SK-MEL-5 (cell line): ENCODE measurements around the gene BTRC. TPM values are rescaled to one million over a fixed set of nuclear protein-coding genes. Genes with fewer than 3 reads are reported as not detected.

Source experiments
- DNase-seq: peaks from one replicate; pipeline ENCODE4 v3.0.0-alpha.2; 2016; ENCODE audit warnings: low read depth, low spot score
- in situ Hi-C: cut with HindIII; loops from 2 replicates; pipeline ENCODE4 v1.10.0; 2016; ENCODE audit warnings: low sequenced_read_pairs, high pct_unique_total_duplicates, low pct_unique_long_range_greater_than_20kb
- total RNA-seq: library from RNA; depleted of rRNA; stranded (reverse); fragments of >200 nt; shearing (Covaris generic); gene quantifications from 2 replicates; pipeline ENCODE4 v1.2.3, GENCODE V29; 2014

Gene BTRC
- total RNA-seq, 1 experiment from 2014 or later = 6.3 TPM

DNA sequence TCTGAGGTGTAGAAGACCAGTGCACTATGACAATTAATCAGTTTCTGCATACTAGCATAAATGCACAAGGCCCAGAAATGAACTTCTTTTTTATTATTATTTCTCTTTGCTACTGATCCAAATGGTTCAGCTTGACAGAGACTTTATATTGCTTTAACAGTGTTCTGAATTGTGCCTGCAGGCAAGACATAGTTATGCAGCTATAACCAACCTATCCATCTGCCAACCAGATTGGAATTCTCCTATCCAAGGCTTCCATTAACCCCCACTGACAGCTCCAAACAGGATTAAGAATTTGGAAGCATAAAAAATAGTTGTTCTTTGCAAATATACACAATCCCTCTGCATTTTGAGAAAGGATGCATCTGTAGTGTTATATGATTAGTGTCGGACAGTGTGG is 98.2 kb downstream of the BTRC start:
- no peak for DNase-seq
- in situ Hi-C loops = no loop called here

GRCh38 chr10:101452593-101452992 is 98.6 kb downstream of the BTRC start:
- in situ Hi-C loops = no loop called here

GRCh38 chr10:101453318-101453717 is 99.4 kb downstream of the BTRC start:
- in situ Hi-C loops = no loop called here
- DNase-seq = no peak

More at GRCh38 chr10:101452593-101452992, 98.6 kb downstream of the BTRC start:
- no peak for DNase-seq

- in situ Hi-C loops = no loop called here
- no peak for DNase-seq
Measured at GRCh38 chr10:101453791-101454718, 100.1 kb downstream of the BTRC start.

- DNase-seq = no peak
- in situ Hi-C loops = no loop called here
Measured at GRCh38 chr10:101458869-101459268, 104.9 kb downstream of the BTRC start.

- no peak for DNase-seq
- in situ Hi-C loops = no loop called here
Measured at GRCh38 chr10:101464082-101464481, 110.1 kb downstream of the BTRC start.

DNA sequence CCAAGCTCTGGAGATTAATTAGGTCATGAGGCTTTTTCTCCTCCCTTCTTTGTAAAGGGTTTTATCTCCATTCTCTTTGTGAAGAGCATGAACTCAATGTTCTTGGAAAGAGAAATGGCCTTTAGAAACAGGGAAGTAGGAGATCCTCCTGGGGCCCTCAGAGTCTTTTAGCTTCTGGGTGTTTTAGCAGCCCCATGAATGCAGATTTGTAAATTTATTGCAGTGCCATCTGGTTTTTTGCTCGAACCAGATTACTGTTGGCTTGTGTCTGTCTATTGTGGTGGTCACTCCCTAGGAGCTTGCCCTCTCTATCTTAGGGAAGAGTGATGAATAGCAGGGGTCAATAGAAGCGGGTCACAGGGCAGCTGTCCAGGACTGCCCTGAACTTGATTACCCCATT is 110.6 kb downstream of the BTRC start:
- in situ Hi-C loops = no loop called here
- no peak for DNase-seq

- no peak for DNase-seq
- in situ Hi-C loops = no loop called here
Measured at GRCh38 chr10:101466016-101466912, 112.3 kb downstream of the BTRC start.

- peak; percentile 69 for DNase-seq
- in situ Hi-C loops = no loop called here
Measured at GRCh38 chr10:101467286-101467770, 113.4 kb downstream of the BTRC start.

DNA sequence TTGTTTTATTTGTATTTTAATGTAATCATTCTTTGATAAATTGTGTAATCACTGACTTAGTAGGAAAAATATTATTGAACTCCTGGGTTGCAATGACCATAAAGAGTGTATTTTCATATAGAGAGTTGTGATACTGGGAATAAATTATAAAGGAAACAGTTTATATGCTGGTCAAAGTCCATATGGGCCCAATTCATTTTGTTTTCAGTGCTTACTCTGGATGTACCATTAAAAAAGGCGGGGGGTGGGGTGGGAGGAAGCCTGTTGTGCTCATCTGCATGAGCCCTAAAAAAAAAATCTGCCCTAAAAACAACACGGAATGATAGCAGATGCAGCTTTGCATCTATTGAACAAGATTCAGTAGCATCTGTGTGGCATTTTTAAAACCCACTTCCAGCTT is 114.2 kb downstream of the BTRC start:
- no peak for DNase-seq
- in situ Hi-C loops = no loop called here

DNA sequence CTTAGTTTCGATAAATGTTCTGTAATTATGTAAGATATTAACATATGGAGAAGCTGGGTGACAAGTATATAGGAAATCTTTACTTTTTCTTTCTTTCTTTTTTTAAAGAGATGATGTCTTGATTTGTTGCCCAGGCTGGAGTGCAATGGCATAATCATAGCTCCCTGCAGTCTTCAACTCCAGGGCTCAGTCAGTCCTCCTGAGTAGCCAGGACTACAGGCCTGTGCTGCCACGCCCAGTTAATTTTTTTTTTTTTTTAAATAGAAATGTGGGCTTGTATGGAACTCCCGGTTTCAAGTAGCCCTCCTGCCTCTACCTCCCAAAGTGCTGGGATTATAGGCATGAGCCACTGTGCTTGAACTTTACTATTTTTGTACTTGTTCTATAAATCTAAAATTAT is 122.4 kb downstream of the BTRC start:
- DNase-seq = no peak
- in situ Hi-C loops = no loop called here

DNA sequence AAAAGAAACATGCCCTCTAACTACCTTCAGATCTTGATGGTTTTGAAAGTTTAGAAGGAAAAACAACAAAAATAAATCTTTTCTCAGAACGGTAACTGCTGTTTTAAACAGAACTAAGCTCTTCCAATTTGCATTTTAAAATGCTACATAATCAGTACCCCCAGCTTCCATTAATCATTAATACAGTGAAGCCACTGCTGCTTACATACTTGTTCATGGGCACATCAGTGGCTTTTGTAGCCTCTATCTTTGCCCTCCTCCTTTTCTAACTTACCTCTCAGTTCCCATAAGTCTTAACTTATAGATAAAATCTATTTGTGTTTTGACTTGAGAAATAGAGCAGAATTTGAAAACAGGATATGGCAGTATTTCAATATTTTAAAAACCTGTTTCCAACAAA is 125.0 kb downstream of the BTRC start:
- in situ Hi-C loops = no loop called here
- no peak for DNase-seq

GRCh38 chr10:101481256-101481655 is 127.3 kb downstream of the BTRC start:
- in situ Hi-C loops = no loop called here
- DNase-seq = no peak

GRCh38 chr10:101482568-101482967 is 128.6 kb downstream of the BTRC start:
- DNase-seq = no peak
- in situ Hi-C loops = no loop called here

DNA sequence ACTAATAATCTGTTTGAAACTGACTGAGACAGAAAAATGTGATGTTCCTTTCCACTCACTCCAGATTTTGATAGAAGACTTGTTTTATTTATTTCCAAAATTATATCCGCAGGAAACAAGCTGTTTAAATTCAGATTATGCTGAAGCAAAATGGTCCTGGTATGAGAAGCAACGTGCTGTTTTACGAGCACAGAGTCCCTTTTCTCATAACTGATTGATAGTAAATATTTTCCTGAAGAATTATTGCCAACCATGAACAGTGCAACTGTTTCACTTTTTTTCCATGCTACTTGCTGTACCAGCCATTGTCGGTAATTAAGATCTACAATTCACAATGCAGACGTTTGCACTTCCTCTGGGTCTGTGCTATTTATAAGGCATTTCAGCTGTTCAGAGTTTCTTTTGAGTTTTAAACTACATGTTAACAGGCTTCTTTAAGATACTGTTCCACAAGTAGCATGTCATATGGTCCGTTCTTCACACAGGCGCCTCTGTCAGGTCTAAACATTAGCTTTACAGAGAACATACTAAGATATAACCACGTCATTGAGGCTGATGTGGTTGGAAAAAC is 130.3 kb downstream of the BTRC start:
- no peak for DNase-seq
- in situ Hi-C loops = no loop called here

GRCh38 chr10:101485207-101485606 is 131.2 kb downstream of the BTRC start:
- in situ Hi-C loops = no loop called here
- no peak for DNase-seq

- in situ Hi-C loops = no loop called here
- no peak for DNase-seq
Measured at GRCh38 chr10:101485681-101486554, 132.0 kb downstream of the BTRC start.
